PC-3 (cell line): Measurements from ENCODE around the gene ALKBH6.

Source experiments
- EZH2 ChIP-seq: fragments of 300-600 bp; sonication (generic); IDR thresholded peaks from one replicate; pipeline ENCODE4 v1.6.1; 2017; ENCODE audit warnings: antibody characterized with exemption, mild to moderate bottlenecking, low read length; ENCODE audit not compliant: unreplicated experiment
- EZH2phosphoT487 ChIP-seq: fragments of 300-600 bp; sonication (generic); IDR thresholded peaks from 2 replicates; pipeline ENCODE4 v1.6.1; 2018; ENCODE audit warnings: mild to moderate bottlenecking, antibody characterized with exemption, low read length, borderline replicate concordance
- TF ChIP-seq, protein P1 (sequence below): fragments of 300-600 bp; sonication (generic); conservative IDR thresholded peaks from 2 replicates; pipeline ENCODE4 v1.5.1; 2017; ENCODE audit warnings: antibody characterized with exemption, low read depth, mild to moderate bottlenecking, low read length

DNA sequence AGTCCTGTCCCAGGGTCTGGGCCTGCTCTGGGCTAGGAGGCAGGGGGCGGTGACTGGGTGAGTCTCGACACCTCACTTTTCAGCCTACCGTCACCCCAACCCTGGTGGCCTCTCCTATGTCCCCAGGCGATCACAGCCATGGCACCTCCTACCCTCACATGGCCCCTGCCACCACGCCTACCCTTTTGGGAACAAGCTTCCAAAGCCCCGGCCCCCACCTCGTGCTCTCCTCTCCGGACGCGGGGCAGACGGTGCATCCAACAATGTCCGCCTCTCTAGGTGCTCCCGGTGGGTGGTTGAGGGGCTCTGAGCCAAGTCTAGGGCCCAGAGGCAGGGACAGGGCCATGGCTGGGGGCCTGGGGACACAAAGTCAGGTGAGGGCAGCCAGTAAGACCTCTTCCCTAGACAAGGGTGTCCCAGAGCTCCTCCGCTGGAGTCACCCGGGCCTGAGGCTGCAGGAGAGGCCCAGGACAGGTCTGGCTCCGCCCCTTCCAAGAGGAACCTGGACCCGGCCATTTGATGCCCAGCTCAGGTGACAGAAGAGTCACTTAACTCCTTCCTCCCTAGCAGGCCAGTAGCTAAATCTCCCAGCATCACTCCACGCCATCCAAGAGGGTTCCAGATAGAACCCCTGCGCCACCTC lies 5.6 kb downstream of the ALKBH6 start, which contains the start of gene SYNE4:
- TF ChIP-seq, protein P1, sequence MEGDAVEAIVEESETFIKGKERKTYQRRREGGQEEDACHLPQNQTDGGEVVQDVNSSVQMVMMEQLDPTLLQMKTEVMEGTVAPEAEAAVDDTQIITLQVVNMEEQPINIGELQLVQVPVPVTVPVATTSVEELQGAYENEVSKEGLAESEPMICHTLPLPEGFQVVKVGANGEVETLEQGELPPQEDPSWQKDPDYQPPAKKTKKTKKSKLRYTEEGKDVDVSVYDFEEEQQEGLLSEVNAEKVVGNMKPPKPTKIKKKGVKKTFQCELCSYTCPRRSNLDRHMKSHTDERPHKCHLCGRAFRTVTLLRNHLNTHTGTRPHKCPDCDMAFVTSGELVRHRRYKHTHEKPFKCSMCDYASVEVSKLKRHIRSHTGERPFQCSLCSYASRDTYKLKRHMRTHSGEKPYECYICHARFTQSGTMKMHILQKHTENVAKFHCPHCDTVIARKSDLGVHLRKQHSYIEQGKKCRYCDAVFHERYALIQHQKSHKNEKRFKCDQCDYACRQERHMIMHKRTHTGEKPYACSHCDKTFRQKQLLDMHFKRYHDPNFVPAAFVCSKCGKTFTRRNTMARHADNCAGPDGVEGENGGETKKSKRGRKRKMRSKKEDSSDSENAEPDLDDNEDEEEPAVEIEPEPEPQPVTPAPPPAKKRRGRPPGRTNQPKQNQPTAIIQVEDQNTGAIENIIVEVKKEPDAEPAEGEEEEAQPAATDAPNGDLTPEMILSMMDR, result no peak
- TF ChIP-seq EZH2phosphoT487 (no peak), EZH2 (no peak)
